HG02938 (cell line): ENCODE data around the gene TTC9C.
A peak's percentile ranks its signal among the peaks of the same experiment; 100 is the strongest.
"Not testable (repeated sequence)": the region's sequence is repeated elsewhere in the genome, so short reads cannot be mapped to it uniquely, and the experiment has no call there.

ENCODE experiments used
- ATAC-seq: cut with Tn5 transposase; IDR thresholded peaks from one replicate; pipeline ENCODE4 v1.9.1; 2021; ENCODE audit warnings: mild to moderate bottlenecking, moderate library complexity; ENCODE audit not compliant: unreplicated experiment

The TTC9C gene

GRCh38 chr11:62709247-62710000 is 18.9 kb upstream of the TTC9C start:
- peak; percentile 65 for ATAC-seq

GRCh38 chr11:62710001-62710345 is 18.3 kb upstream of the TTC9C start:
- ATAC-seq: no peak

- ATAC-seq: no peak
Measured at GRCh38 chr11:62712276-62712812, 15.9 kb upstream of the TTC9C start.

GRCh38 chr11:62712861-62713260 is 15.4 kb upstream of the TTC9C start:
- ATAC-seq: no peak

- ATAC-seq: no peak
Measured at GRCh38 chr11:62713343-62713742, 14.9 kb upstream of the TTC9C start.

GRCh38 chr11:62715150-62716130 is 12.8 kb upstream of the TTC9C start:
- ATAC-seq: no peak

GRCh38 chr11:62716206-62716605 is 12.1 kb upstream of the TTC9C start:
- ATAC-seq: no peak

GRCh38 chr11:62716816-62717215 is 11.5 kb upstream of the TTC9C start:
- ATAC-seq: no peak

- no peak for ATAC-seq
Measured at GRCh38 chr11:62719302-62719978, 8.8 kb upstream of the TTC9C start.

GRCh38 chr11:62721994-62722393 is 6.3 kb upstream of the TTC9C start:
- no peak for ATAC-seq

GRCh38 chr11:62724171-62724570 is 4.1 kb upstream of the TTC9C start:
- ATAC-seq: no peak

GRCh38 chr11:62725646-62726045 is 2.6 kb upstream of the TTC9C start:
- no peak for ATAC-seq

GRCh38 chr11:62726156-62726914 is 2.0 kb upstream of the TTC9C start:
- ATAC-seq: no peak

- ATAC-seq: no peak
Measured at GRCh38 chr11:62726915-62727164, 1.4 kb upstream of the TTC9C start.

- ATAC-seq: peak; percentile 53
Measured at GRCh38 chr11:62727165-62727871, 968 bp upstream of the TTC9C start, which contains the start of gene HNRNPUL2. Gene HNRNPUL2 (minus strand): TSS chr11:62727457. CDS start chr11:62727156, 301 bp downstream.

- peak; percentile 49 for ATAC-seq
Measured at GRCh38 chr11:62727872-62728170, 465 bp upstream of the TTC9C start.

- ATAC-seq: not testable (repeated sequence)
Measured at GRCh38 chr11:62730076-62730475, 1.8 kb downstream of the TTC9C start.

GRCh38 chr11:62732830-62733229 is 4.5 kb downstream of the TTC9C start:
- no peak for ATAC-seq

- ATAC-seq: no peak
Measured at GRCh38 chr11:62737196-62737595, 8.9 kb downstream of the TTC9C start.

- no peak for ATAC-seq
Measured at GRCh38 chr11:62747475-62748160, 19.3 kb downstream of the TTC9C start.
